Kidney tubule cell (primary cell): ENCODE results near the gene ST6GALNAC5.
"Not testable (repeated sequence)": the region's sequence is repeated elsewhere in the genome, so short reads cannot be mapped to it uniquely, and the experiment has no call there.

Source experiments
- DNase-seq: peaks from one replicate; pipeline ENCODE4 v3.0.0-alpha.2; 2018; ENCODE audit warnings: low spot score

Gene ST6GALNAC5

GRCh38 chr1:76868154-76868882, 1.0 kb downstream of the ST6GALNAC5 start:
- DNase-seq, result peak; percentile 46

DNA sequence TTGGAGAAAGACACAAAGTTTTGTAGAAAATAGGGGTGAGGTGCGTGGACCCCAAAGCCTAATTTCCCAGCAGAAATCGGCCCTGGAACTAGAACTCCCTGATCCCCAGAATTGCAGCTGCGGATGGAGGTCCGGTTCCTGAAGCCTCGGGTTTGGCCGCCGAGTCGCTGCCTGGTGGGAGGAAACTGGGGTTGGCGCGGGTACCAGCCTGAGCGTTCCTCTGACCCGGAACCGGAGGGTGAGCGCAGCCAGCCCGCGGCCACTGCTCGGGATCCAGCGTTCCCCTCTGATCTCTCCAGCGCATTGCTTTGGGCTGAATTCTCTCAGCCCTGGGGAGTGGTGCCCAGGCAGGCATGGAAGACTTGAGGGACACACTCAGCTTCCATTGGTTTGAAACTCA, 1.6 kb downstream of the ST6GALNAC5 start:
- DNase-seq, result peak; percentile 20

DNA sequence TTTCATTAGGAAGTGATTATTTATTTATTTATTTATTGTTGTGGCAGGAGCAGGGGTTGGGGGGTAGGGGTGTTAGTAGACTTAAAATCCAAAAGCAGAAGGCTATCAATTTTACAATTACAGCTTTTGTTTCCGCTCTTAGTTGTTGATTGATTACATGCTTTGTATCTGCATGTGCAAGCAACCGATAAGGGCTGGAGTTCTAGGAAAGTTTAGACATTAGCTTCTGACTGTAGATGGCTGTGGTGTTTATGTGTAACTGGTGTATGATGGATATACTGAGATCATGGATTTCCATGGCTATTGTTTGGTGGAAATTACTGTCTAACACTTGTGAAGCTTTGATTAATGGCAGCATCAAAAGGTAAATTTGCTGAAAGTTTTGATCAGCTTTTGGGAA, 2.8 kb downstream of the ST6GALNAC5 start:
- DNase-seq, result no peak

GRCh38 chr1:76871355-76871974, 4.2 kb downstream of the ST6GALNAC5 start:
- DNase-seq, result no peak

GRCh38 chr1:76872944-76873343, 5.7 kb downstream of the ST6GALNAC5 start:
- DNase-seq, result no peak

GRCh38 chr1:76876655-76877395, 9.5 kb downstream of the ST6GALNAC5 start:
- DNase-seq, result no peak

DNA sequence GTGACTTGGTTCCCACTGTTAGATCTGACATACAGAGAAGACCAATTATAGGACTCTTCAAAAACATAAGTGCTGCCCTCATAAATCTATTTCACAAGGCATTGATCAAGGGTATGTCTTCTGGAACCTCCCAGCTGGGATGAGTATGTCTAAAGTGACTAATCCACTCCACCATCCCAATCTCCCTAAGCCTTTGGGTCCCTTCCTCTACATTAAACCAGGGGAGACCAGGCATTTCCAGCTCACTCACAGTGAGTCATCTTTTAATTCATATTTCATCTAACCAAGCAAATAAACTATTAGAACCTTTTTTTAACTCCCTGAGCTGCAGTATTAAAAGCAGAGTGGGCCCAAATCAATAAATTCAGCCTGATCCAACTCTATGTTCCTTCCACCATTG, 11.7 kb downstream of the ST6GALNAC5 start:
- not testable (repeated sequence) for DNase-seq

- DNase-seq, result no peak
These were observed 14.5 kb downstream of the ST6GALNAC5 start for GRCh38 chr1:76881762-76882161.

DNA sequence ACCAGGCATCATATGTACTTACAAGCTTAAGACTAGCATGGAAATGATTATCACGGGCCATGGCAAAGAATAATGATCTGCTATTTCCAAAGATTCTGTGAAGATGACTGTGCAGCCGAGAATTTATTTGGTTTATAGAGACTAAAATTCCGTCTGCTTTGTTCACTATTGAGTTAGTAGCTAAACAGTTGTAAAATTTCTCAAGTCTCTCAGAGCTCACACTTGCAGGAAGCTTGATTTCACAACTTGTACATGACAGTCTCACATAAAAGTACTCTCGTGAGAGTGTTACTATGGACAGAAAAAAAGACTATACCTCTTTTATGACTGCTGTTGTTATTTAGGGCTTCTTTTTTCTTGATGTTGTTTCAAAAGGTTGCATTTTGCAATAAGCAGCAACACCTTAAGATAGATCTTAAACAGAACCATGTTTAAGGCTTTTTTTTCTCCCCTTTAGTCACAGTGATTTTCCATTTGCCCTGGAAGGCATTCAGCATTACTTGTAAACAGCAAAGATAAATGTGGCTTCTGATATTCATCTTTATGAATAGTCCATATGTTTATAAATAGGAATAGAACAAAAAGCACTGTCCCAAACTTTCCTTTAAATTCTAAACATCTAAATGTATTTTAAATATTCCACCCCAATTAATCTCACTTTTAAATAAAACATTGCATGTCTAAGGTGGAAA, 24.8 kb downstream of the ST6GALNAC5 start:
- no peak for DNase-seq

DNA sequence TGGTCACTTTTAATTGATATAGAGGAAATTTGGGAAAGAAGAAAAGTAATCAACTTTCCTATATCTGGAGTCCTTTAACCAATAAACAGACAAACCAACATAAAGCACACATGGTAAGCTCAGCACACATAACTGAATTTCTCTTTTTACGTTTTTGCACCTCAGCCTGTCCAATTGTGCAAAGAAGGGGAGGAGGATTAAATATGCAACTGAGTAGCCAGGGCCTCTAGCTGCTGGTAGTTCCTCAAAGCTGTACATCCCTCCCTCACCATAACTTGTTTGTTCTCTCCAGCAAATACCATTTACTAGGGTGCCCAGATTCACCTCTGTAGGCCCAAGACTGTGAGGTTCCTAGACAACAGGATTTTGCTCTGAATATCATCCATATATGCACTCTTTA, 25.4 kb downstream of the ST6GALNAC5 start:
- no peak for DNase-seq

DNA sequence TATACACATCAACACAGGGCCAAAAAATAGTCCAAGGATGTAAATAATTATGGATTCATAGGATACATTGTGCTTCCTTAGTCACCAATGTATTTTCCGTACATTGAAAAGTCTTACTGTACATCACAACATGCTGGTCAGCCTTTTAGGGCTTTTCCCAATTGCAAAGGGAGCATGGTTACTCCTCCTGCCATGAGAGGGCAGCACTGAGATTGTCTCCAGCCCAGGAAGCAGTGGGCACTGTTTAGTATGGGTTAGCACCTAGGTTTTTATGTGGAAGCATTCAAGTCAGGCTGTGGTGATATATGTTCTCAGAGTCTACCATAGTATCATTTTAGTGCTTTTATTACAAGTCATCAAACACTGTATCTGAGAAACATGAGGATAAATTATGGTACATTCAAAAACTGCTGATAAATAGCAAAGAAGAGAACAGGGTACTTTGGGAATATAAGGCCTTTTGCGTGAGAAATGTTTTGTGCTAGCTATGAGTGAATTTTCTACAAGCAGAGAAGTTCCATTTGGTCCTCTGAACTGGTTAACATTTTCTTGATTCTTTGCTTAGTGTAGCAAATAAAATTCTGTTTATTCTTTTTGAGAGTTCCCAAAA, 34.0 kb downstream of the ST6GALNAC5 start:
- DNase-seq, result peak; percentile 69

- DNase-seq, result no peak
These were observed 38.8 kb downstream of the ST6GALNAC5 start for GRCh38 chr1:76905876-76906595.

DNA sequence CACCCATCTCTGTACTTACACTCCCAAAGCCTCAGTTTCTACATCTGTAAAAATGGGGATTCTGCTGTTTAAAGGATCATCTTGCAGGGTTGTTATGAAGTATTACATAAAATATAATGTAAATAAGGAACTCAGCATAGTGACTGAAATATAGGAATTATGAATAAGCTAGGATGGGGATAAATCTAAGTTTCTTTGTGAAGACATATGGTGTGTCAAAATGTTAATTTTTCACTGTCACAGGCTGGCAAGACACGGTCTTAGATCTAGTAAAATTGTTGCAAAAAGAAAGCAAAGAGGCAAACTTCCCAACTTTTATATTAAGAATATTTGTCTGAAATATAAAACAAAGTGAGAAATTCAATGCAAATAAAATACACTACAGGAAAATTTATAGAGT, 42.0 kb downstream of the ST6GALNAC5 start:
- no peak for DNase-seq

- no peak for DNase-seq
These were observed 51.8 kb downstream of the ST6GALNAC5 start for GRCh38 chr1:76919085-76919484.

DNA sequence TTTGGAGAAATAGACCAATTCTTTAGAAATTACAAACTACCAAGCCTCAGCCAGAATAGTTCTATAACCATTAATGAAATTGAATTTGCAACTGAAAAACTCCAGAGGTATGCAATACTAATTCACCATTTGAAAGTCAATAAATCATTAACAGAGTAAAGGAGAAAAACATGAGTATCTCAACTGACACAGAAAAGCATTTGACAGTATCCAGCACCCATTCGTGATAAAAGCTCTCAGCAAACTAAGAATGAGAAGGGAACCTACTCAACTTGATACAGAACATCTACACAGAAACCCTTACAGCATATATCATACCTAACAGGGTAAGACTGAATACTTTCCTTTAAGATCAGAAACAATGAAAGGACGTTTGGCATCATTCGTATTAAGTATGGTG, 54.3 kb downstream of the ST6GALNAC5 start:
- DNase-seq, result peak; percentile 32

DNA sequence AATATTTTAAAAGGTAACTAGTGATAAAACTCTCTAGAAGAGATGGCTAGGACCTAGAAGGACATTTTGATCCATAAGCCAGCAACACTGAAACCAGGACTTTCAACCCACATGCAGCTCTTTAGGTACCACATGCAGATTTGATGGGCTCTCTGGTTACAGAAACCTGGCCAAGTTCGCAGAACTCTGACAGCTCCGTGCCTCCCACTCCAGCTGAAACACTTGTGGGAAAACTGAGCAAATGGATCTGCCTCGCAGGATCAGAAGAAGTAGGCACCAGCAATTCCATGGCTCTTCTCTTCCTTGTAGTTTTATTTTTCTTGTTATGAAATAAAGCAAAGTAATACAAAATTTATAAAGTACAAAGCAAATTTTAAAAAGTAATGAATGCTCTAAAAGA, 58.5 kb downstream of the ST6GALNAC5 start:
- no peak for DNase-seq

GRCh38 chr1:76928522-76928921, 61.2 kb downstream of the ST6GALNAC5 start:
- no peak for DNase-seq

GRCh38 chr1:76929136-76929535, 61.9 kb downstream of the ST6GALNAC5 start:
- no peak for DNase-seq

DNA sequence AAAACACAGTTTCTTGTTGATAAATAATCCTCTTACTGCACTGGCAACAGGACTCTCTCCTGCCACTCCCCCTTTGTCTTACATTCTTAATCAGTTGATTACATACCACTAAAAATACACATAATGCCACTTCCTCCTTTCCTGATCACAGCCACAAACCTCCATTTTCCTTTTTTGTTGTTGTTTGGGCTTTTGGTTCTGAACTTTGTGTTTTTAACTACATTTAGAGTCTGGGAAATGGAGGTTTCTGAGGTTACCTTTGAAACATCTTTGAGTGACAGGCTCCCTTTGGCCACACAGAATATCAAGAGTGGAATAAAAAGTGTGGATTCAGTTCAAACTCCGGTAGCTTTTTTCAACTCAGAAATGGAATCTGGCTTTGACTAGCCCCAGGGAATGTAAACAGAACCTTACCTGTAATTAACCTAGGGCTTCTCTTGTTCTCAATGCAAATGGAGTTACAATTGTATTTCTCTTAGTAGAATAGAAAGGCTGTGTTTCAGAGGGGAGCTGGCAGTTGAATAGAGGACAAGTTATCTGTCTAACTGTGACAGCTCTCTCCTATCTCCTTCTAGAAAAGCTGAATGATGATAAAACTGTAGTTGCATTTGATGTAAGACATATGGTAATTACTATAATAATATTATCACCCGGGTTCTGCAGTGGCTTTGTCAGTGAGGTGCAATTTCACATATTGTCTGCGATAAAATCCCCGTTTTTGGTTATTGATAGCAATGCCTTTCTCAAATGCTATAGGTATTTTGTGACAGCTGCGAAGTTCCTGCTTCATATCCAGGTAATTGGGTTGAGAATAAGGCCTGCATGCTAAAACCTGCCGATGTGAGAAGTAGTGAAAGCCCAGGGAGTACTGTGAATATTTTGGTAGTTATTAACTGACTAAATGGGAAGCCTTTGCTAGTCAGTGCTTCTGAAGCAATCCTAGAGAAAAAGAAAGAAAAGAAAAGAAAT, 66.9 kb downstream of the ST6GALNAC5 start:
- DNase-seq, result no peak

GRCh38 chr1:76938304-76938703, 71.0 kb downstream of the ST6GALNAC5 start:
- DNase-seq, result no peak
